SK-N-SH (cell line): ENCODE data around the gene ZBTB43. TPM values are rescaled to one million over a fixed set of nuclear protein-coding genes. Genes with fewer than 3 reads are reported as not detected.

Experiments
- CTCF ChIA-PET: fragments of 300-600, 350-600 bp; formaldehyde crosslinking; extraction: SDS; loops from one replicate; lab custom pipeline; 2021; lab: Yijun Ruan, JAX
- POLR2A ChIA-PET: fragments of 350-600 bp; sonication (Branson Sonifier 250); formaldehyde crosslinking; extraction: SDS; loops from one replicate; lab custom pipeline; 2020; ENCODE audit warnings: antibody characterized with exemption, inconsistent platforms; lab: Yijun Ruan, JAX
- DNase-seq: peaks from one replicate; pipeline ENCODE4 v3.0.0; 2012
- H2AFZ ChIP-seq: fragments of 200-600 bp; sonication (generic); 2 replicates; pipeline ENCODE4 v1.8.1; 2016; ENCODE audit warnings: antibody characterized with exemption, mild to moderate bottlenecking, low read depth
- H3F3A ChIP-seq: fragments of 200-600 bp; sonication (generic); replicated peaks from 2 replicates; pipeline ENCODE3; 2016; ENCODE audit warnings: antibody characterized with exemption, mild to moderate bottlenecking; ENCODE audit not compliant: insufficient read depth
- H3K27ac ChIP-seq, 2 experiments: fragments of 200-500 bp in 1 of 2; fragments of 200-600 bp in 1 of 2; sonication (Bioruptor generic) in 1 of 2; sonication (generic), shearing (Covaris generic) in 1 of 2; 2 replicates each; pipeline versions ENCODE4 v1.5.1 to v1.6.1; 2014 to 2016; ENCODE audit warnings: low read depth in 2 of 2, inconsistent platforms in 1 of 2, low read length in 1 of 2, mild to moderate bottlenecking in 1 of 2, mixed read lengths in 1 of 2
- H3K27me3 ChIP-seq: fragments of 200-600 bp; sonication (generic), shearing (Covaris generic); 2 replicates; pipeline ENCODE4 v1.6.1; 2016; ENCODE audit warnings: mixed run types; ENCODE audit not compliant: insufficient read depth
- H3K36me3 ChIP-seq, 2 experiments: fragments of 200-500 bp in 1 of 2; fragments of 200-600 bp in 1 of 2; sonication (Bioruptor generic) in 1 of 2; sonication (generic) in 1 of 2; replicated peaks in 1 of 2; 2 replicates each; pipeline versions ENCODE3 to v1.5.1; 2014 to 2016; ENCODE audit warnings: low read length in 1 of 2, mild to moderate bottlenecking in 1 of 2; ENCODE audit not compliant: insufficient read depth in 2 of 2, control insufficient read depth in 1 of 2
- H3K4me1 ChIP-seq, 2 experiments: fragments of 200-500 bp in 1 of 2; fragments of 200-600 bp in 1 of 2; sonication (Bioruptor generic) in 1 of 2; sonication (generic), shearing (Covaris generic) in 1 of 2; 2 replicates each; pipeline versions ENCODE4 v1.5.1 to v1.6.1; 2014 to 2016; ENCODE audit warnings: low read depth in 1 of 2, low read length in 1 of 2, mixed run types in 1 of 2; ENCODE audit not compliant: insufficient read depth in 2 of 2, control insufficient read depth in 1 of 2
- H3K4me2 ChIP-seq: fragments of 200-600 bp; sonication (generic), shearing (Covaris generic); 2 replicates; pipeline ENCODE4 v1.6.1; 2017; ENCODE audit warnings: mixed run types
- H3K4me3 ChIP-seq, 2 experiments: fragments of 200-500 bp in 1 of 2; fragments of 200-600 bp in 1 of 2; sonication (Bioruptor generic) in 1 of 2; sonication (generic), shearing (Covaris generic) in 1 of 2; 2 replicates each; pipeline versions ENCODE4 v1.5.1 to v1.8.1; 2014 to 2016; ENCODE audit warnings: low read depth in 2 of 2, inconsistent platforms in 1 of 2, low read length in 1 of 2, mild to moderate bottlenecking in 1 of 2, mixed read lengths in 1 of 2, moderate library complexity in 1 of 2
- H3K79me2 ChIP-seq: fragments of 200-600 bp; sonication (generic); 2 replicates; pipeline ENCODE4 v1.8.1; 2017; ENCODE audit warnings: mild to moderate bottlenecking; ENCODE audit not compliant: insufficient read depth
- H3K9ac ChIP-seq: fragments of 200-600 bp; sonication (generic); 2 replicates; pipeline ENCODE4 v1.6.1; 2017; ENCODE audit warnings: mixed run types
- H3K9me2 ChIP-seq: fragments of 200-600 bp; sonication (generic); 2 replicates; pipeline ENCODE4 v1.6.1; 2017; ENCODE audit warnings: mixed run types
- H3K9me3 ChIP-seq: fragments of 200-600 bp; sonication (generic); 2 replicates; pipeline ENCODE4 v1.6.1; 2017; ENCODE audit warnings: mixed run types, mild to moderate bottlenecking, moderate library complexity
- H4K20me1 ChIP-seq: fragments of 200-600 bp; sonication (generic); 2 replicates; pipeline ENCODE4 v1.6.1; 2017; ENCODE audit warnings: mild to moderate bottlenecking, mixed run types; ENCODE audit not compliant: insufficient read depth
- CHD2 ChIP-seq: fragments of 150-350 bp; IDR thresholded peaks from 2 replicates; pipeline ENCODE4 v1.6.1; 2018; ENCODE audit warnings: low read length; ENCODE audit not compliant: partially characterized antibody
- ELF1 ChIP-seq: IDR thresholded peaks from 2 replicates; pipeline ENCODE4 v1.4.0; 2012
- FOSL2 ChIP-seq: IDR thresholded peaks from 2 replicates; pipeline ENCODE4 v1.4.0; 2012; ENCODE audit warnings: low read depth, mild to moderate bottlenecking, moderate library complexity, borderline replicate concordance
- GABPA ChIP-seq: IDR thresholded peaks from 2 replicates; pipeline ENCODE4 v1.4.0; 2012; ENCODE audit warnings: low read depth, mild to moderate bottlenecking
- GATA2 ChIP-seq: sonication (generic); formaldehyde crosslinking; IDR thresholded peaks from 2 replicates; pipeline ENCODE4 v1.5.0; 2020; ENCODE audit warnings: mild to moderate bottlenecking, missing genetic modification reagents
- NFIC ChIP-seq: IDR thresholded peaks from 2 replicates; pipeline ENCODE4 v1.4.0; 2012; ENCODE audit warnings: borderline replicate concordance
- NRF1 ChIP-seq: IDR thresholded peaks from 2 replicates; pipeline ENCODE4 v1.6.1; 2012; ENCODE audit warnings: low read depth, mild to moderate bottlenecking, low read length
- POLR2AphosphoS5 ChIP-seq: IDR thresholded peaks from 2 replicates; pipeline ENCODE4 v1.6.1; 2012; ENCODE audit warnings: low read depth, low read length
- RAD21 ChIP-seq: IDR thresholded peaks from 2 replicates; pipeline ENCODE4 v1.6.1; 2012; ENCODE audit warnings: mild to moderate bottlenecking, low read length
- RCOR1 ChIP-seq: fragments of 150-350 bp; IDR thresholded peaks from 2 replicates; pipeline ENCODE4 v1.6.1; 2017; ENCODE audit warnings: antibody characterized with exemption, low read length
- SMC3 ChIP-seq: IDR thresholded peaks from 2 replicates; pipeline ENCODE4 v1.6.1; 2012; ENCODE audit warnings: low read depth, low read length, improper control_type of control experiment
- TAF1 ChIP-seq: IDR thresholded peaks from 2 replicates; pipeline ENCODE4 v1.6.1; 2012; ENCODE audit warnings: low read depth, mild to moderate bottlenecking, low read length, moderate library complexity, borderline replicate concordance
- TEAD4 ChIP-seq: IDR thresholded peaks from 2 replicates; pipeline ENCODE4 v1.4.0; 2012; ENCODE audit warnings: mild to moderate bottlenecking, borderline replicate concordance; ENCODE audit not compliant: insufficient read depth
- YY1 ChIP-seq: IDR thresholded peaks from 2 replicates; pipeline ENCODE4 v1.4.0; 2012; ENCODE audit warnings: low read depth, mild to moderate bottlenecking
- WGBS: methylation state at CpG from one replicate; pipeline ENCODE4 v1.1.6; 2017; ENCODE audit warnings: low lambda C conversion rate; 5-methylcytosine and 5-hydroxymethylcytosine counted together
- polyA plus RNA-seq, 3 experiments: library from polyadenylated mRNA; depleted of rRNA; stranded (reverse); fragments of >200 nt; gene quantifications; 2 replicates each; pipeline ENCODE4 v1.2.3, GENCODE V29; 2012
- TF ChIP-seq, protein P1 (sequence below): IDR thresholded peaks from 2 replicates; pipeline ENCODE4; 2012
- TF ChIP-seq, protein P2 (sequence below): IDR thresholded peaks from 2 replicates; pipeline ENCODE4 v1.4.0; 2012; ENCODE audit warnings: low read depth, borderline replicate concordance
- TF ChIP-seq, protein P3 (sequence below): IDR thresholded peaks from 2 replicates; pipeline ENCODE4 v1.4.0; 2012; ENCODE audit warnings: low read depth, borderline replicate concordance
- TF ChIP-seq, protein P4 (sequence below): IDR thresholded peaks from 2 replicates; pipeline ENCODE4 v1.4.0; 2012; ENCODE audit warnings: low read depth

ZBTB43 gene
- polyA plus RNA-seq, 1 of the 3 experiments (the other 2 are of a cell fraction) = 3.5 TPM

DNA sequence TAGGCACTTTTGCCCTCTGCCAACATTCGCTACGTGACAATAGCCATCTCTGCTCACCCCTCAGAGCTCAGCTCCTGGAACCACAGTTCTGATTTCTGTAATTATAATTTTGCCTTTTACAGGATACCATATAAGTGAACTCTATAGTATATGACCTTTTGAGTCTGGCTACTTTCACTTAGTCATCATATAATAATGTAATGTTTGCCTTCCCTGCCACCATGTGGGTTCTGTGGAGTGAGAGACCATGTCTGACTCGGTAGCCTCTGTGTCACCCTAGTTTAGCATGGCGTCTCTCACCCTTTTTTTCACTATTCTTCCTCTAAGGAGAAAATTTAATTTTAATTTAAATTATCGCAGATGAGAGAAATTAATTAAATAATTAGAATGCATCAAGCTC is 28.9 kb upstream of the ZBTB43 start:
- peaks cover 2% of the 10 kb centered on the region for H3F3A ChIP-seq
- H3K27me3 ChIP-seq = peaks cover 6% of the 10 kb centered on the region; the same call in 1 of the 2 replicates
- TF ChIP-seq, protein P1, sequence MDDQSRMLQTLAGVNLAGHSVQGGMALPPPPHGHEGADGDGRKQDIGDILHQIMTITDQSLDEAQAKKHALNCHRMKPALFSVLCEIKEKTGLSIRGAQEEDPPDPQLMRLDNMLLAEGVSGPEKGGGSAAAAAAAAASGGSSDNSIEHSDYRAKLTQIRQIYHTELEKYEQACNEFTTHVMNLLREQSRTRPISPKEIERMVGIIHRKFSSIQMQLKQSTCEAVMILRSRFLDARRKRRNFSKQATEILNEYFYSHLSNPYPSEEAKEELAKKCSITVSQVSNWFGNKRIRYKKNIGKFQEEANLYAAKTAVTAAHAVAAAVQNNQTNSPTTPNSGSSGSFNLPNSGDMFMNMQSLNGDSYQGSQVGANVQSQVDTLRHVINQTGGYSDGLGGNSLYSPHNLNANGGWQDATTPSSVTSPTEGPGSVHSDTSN = no peak
- TF ChIP-seq, protein P2, sequence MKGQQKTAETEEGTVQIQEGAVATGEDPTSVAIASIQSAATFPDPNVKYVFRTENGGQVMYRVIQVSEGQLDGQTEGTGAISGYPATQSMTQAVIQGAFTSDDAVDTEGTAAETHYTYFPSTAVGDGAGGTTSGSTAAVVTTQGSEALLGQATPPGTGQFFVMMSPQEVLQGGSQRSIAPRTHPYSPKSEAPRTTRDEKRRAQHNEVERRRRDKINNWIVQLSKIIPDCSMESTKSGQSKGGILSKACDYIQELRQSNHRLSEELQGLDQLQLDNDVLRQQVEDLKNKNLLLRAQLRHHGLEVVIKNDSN = no peak
- TF ChIP-seq GABPA (no peak), RCOR1 (no peak), NFIC (no peak), POLR2AphosphoS5 (no peak), ELF1 (no peak), YY1 (no peak), GATA2 (CRISPR knock-in tag) (no peak), NRF1 (no peak), FOSL2 (no peak), TEAD4 (no peak), SMC3 (no peak), CHD2 (no peak), RAD21 (no peak), TAF1 (no peak)
- TF ChIP-seq, protein P3, sequence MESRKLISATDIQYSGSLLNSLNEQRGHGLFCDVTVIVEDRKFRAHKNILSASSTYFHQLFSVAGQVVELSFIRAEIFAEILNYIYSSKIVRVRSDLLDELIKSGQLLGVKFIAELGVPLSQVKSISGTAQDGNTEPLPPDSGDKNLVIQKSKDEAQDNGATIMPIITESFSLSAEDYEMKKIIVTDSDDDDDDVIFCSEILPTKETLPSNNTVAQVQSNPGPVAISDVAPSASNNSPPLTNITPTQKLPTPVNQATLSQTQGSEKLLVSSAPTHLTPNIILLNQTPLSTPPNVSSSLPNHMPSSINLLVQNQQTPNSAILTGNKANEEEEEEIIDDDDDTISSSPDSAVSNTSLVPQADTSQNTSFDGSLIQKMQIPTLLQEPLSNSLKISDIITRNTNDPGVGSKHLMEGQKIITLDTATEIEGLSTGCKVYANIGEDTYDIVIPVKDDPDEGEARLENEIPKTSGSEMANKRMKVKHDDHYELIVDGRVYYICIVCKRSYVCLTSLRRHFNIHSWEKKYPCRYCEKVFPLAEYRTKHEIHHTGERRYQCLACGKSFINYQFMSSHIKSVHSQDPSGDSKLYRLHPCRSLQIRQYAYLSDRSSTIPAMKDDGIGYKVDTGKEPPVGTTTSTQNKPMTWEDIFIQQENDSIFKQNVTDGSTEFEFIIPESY = no peak
- TF ChIP-seq, protein P4, sequence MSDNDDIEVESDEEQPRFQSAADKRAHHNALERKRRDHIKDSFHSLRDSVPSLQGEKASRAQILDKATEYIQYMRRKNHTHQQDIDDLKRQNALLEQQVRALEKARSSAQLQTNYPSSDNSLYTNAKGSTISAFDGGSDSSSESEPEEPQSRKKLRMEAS = no peak
- ChIA-PET CTCF (interaction anchor here (2.1 to 17.1 kb wide), 2 partner anchors 72 to 86 kb away, joined by 13 to 502 read pairs; no protein-coding TSS in a partner anchor), POLR2A (no interaction called here)
- H3K27ac ChIP-seq = no peak overlapping the region
- H4K20me1 ChIP-seq = no peaks in the 10 kb centered on the region
- H3K4me3 ChIP-seq = no peak overlapping the region
- H3K4me1 ChIP-seq = no peaks in the 10 kb centered on the region
- H2AFZ ChIP-seq = no peak overlapping the region
- H3K79me2 ChIP-seq = no peaks in the 10 kb centered on the region
- DNase-seq = no peak
- H3K36me3 ChIP-seq = no peaks in the 10 kb centered on the region
- no peak overlapping the region for H3K4me2 ChIP-seq
- no peak overlapping the region for H3K9ac ChIP-seq
- no peaks in the 10 kb centered on the region for H3K9me2 ChIP-seq
- 63% methylated on average over 5 of the region's 5 CpGs for WGBS
- no peaks in the 10 kb centered on the region for H3K9me3 ChIP-seq
